LoVo (cell line): ENCODE data around the gene RAB11B.
A peak's percentile ranks its signal among the peaks of the same experiment; 100 is the strongest.
"Not testable (repeated sequence)": the region's sequence is repeated elsewhere in the genome, so short reads cannot be mapped to it uniquely, and the experiment has no call there.

Experiments
- DNase-seq: peaks from one replicate; pipeline ENCODE4 v3.0.0-alpha.2; 2016; ENCODE audit warnings: low spot score

RAB11B gene

GRCh38 chr19:8393871-8394250 is 3.7 kb downstream of the RAB11B start:
- no peak for DNase-seq

GRCh38 chr19:8395621-8396082 is 5.5 kb downstream of the RAB11B start:
- DNase-seq = no peak

- no peak for DNase-seq
Observed at GRCh38 chr19:8396185-8396562, 6.0 kb downstream of the RAB11B start.

GRCh38 chr19:8396563-8397203 is 6.5 kb downstream of the RAB11B start:
- no peak for DNase-seq

GRCh38 chr19:8397271-8397670 is 7.1 kb downstream of the RAB11B start:
- no peak for DNase-seq

DNA sequence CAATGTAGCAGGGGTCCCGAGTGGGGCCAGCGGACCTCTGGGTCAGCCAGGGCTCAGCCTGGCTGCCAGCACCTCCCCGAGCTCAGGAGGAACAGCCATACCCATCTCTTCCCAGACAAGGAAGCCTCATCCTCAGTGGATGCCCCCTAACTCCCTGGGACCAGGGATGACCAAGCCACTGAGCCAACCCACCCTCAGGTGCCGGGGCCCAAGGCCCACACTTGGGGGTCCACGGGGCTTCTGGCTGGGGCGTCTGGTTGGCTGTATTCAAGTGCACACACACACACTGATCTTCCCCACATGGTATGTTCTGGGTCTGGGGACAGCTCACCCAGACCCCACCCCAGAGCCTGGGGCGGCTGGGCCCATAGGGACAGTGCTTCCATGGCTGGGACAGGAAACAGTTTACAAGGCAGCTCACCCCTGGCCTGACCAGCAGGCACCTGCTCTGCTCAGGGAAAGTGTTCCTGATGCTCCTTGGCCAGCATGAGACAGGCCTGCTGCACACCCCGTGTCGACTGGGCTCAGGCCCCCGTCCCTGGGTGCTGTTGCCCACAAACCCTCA is 7.7 kb downstream of the RAB11B start:
- no peak for DNase-seq

GRCh38 chr19:8398311-8398771 is 8.2 kb downstream of the RAB11B start:
- no peak for DNase-seq

- DNase-seq = no peak
Observed at GRCh38 chr19:8399681-8400188, 9.6 kb downstream of the RAB11B start.

DNA sequence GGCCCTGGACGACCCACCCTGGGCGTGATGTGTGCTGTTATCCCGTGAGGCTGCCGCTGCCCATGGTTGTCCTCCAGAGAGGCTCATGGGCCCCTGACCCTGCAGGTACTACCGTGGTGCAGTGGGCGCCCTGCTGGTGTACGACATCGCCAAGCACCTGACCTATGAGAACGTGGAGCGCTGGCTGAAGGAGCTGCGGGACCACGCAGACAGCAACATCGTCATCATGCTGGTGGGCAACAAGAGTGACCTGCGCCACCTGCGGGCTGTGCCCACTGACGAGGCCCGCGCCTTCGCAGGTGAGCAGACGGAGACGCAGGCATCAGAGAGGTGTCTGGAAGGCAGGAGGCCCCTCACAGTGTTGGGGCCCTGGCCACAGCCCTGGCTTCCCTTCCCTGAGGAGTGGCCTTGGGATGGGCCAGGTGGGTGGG is 11.8 kb downstream of the RAB11B start:
- no peak for DNase-seq

DNA sequence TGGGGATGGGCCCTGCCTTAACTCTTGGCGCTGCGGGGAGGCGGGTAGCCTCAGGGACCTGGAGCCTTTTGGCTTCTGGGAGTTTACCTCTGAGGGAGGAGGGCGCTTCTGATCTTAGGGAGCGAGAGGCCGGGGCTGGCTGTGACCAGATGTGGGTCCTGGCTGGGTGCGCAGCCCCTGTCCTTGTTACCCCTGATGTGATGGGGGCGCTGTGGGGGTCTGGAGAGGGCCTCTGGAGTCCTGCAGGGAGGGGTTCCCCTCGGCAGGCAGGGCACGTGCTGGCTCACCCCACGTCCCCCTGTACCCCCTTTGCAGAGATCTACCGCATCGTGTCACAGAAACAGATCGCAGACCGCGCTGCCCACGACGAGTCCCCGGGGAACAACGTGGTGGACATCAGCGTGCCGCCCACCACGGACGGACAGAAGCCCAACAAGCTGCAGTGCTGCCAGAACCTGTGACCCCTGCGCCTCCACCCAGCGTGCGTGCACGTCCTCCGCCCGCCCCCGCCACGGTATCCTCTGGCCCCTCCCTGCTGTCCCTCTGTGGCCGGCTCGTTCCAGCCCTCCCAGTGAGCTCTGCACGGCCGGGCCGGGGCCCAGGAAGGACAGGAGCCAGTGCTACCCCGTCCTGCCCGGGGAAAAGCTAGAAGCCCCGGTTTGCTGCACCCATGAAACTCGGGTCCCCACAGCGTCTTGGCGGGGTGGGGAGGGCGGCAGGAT is 13.1 kb downstream of the RAB11B start:
- DNase-seq = no peak

DNA sequence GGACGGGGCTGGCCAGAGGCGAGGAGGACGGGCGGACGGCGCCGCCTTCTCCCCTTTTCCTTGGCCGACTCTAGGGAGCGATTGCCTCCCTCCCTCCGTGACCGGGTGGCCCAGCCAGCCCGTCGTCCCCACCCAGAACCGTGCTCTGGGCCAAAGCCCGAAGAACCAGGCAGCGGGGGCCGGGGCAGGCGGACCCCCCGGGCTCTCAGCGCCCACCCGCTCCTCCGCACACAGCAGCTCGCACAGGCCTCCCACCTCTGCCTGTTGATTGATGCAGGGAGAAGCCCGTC is 13.6 kb downstream of the RAB11B start:
- DNase-seq = no peak

GRCh38 chr19:8404391-8405151 is 14.4 kb downstream of the RAB11B start:
- no peak for DNase-seq

- DNase-seq = not testable (repeated sequence)
Observed at GRCh38 chr19:8410718-8411117, 20.6 kb downstream of the RAB11B start.

- peak; percentile 95 for DNase-seq
Observed at GRCh38 chr19:8412783-8413628, 22.8 kb downstream of the RAB11B start, which contains the start of gene MARCHF2. Gene MARCHF2 (plus strand): TSS chr19:8413305. CDS start chr19:8421841, 8,536 bp downstream.

DNA sequence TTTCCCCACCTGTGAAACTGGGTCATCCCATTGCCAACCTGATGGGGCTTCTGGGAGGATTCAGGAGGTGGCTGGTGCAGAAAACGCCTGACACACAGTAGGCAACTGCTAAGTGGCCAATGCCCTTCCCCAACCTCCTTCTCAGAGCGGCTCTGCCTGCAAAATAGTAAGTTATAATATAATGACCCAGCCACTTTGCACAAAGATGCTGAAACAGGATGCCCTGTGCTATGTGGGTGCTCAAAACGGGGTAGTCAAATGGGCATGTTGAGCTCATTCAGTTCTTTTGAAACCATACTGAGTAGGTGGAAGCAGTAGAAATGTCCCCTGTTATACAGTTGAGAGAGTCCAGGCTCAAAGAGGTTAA is 23.5 kb downstream of the RAB11B start:
- DNase-seq = no peak

- DNase-seq = no peak
Observed at GRCh38 chr19:8416796-8417195, 26.6 kb downstream of the RAB11B start.

GRCh38 chr19:8421484-8422461 is 31.6 kb downstream of the RAB11B start:
- no peak for DNase-seq

GRCh38 chr19:8423817-8424223 is 33.7 kb downstream of the RAB11B start:
- DNase-seq = peak; percentile 71

DNA sequence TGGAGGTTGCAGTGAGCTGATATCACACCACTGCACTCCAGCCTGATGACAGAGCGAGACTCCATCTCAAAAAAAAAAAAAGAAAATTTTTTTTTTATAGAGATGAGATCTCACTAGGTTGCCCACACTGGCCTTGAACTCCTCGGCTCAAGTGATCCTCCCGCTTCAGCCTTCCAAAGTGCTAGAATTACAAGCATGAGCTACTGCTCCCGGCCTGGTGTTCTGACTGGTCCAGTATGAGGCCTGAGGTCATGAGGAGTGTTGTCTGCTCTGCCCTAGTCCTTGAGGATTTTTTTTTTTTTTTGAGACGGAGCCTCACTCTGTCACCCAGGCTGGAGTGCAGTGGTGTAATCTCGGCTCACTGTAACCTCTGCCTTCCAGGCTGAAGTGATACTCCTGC is 35.2 kb downstream of the RAB11B start:
- DNase-seq = not testable (repeated sequence)

DNA sequence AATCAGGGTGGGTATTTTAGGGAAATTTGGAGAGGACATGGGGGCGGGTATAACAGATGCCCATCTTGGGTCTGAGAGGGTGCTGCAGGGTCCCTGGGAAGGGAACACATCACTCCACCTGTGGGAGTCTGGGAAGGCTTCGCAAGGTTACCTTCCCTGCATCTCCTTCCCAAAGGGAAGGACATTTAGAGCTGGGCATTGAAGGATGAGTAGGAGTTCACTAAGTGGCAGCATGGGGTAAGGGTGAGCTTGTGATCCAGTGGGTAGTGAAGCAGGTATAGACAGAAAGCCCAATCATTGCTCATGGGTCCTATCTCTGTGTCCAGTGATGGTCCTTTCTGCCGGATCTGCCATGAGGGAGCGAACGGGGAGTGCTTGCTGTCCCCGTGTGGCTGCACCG is 36.1 kb downstream of the RAB11B start:
- DNase-seq = no peak
